ENCODE data around the gene ZC3H14.

- TF ChIP-seq CTCF (IDR thresholded peaks at IDR 0.05) (no peak), POLR2A (IDR thresholded peaks at IDR 0.05) (no peak)
Measured at GRCh38 chr14:88590173-88590572, 27.3 kb downstream of the ZC3H14 start.
